ENCODE data around the gene PDE4B.
"Not testable (repeated sequence)": the region's sequence is repeated elsewhere in the genome, so short reads cannot be mapped to it uniquely, and the experiment has no call there.

The PDE4B gene

GRCh38 chr1:65955503-65955902 lies 162.8 kb downstream of the PDE4B start:
- no peak overlapping the region for H3K4me3 ChIP-seq (ENCODE audit: control insufficient read depth, low read depth, low read length)
- no peak for DNase-seq (ENCODE audit: low read depth)
- no peak for TF ChIP-seq CTCF (IDR thresholded peaks at IDR 0.05; ENCODE audit: control insufficient read depth, insufficient read depth, low read depth, low read length, missing control alignments)

- H3K4me3 ChIP-seq (ENCODE audit: control insufficient read depth, low read depth, low read length) = no peak overlapping the region
- TF ChIP-seq CTCF (IDR thresholded peaks at IDR 0.05; ENCODE audit: control insufficient read depth, insufficient read depth, low read depth, low read length, missing control alignments) = peak; percentile 59
- DNase-seq (ENCODE audit: low read depth) = no peak
Measured at GRCh38 chr1:65958561-65959350, 166.1 kb downstream of the PDE4B start.

- no peak overlapping the region for H3K4me3 ChIP-seq (ENCODE audit: control insufficient read depth, low read depth, low read length)
- no peak for DNase-seq (ENCODE audit: low read depth)
- TF ChIP-seq CTCF (IDR thresholded peaks at IDR 0.05; ENCODE audit: control insufficient read depth, insufficient read depth, low read depth, low read length, missing control alignments) = no peak
Measured at GRCh38 chr1:65959896-65960567, 167.3 kb downstream of the PDE4B start.

GRCh38 chr1:65963156-65963888 lies 170.6 kb downstream of the PDE4B start:
- no peak overlapping the region for H3K4me3 ChIP-seq (ENCODE audit: control insufficient read depth, low read depth, low read length)
- TF ChIP-seq CTCF (IDR thresholded peaks at IDR 0.05; ENCODE audit: control insufficient read depth, insufficient read depth, low read depth, low read length, missing control alignments) = no peak
- no peak for DNase-seq (ENCODE audit: low read depth)

- DNase-seq (ENCODE audit: low read depth) = no peak
- no peak for TF ChIP-seq CTCF (IDR thresholded peaks at IDR 0.05; ENCODE audit: control insufficient read depth, insufficient read depth, low read depth, low read length, missing control alignments)
- no peak overlapping the region for H3K4me3 ChIP-seq (ENCODE audit: control insufficient read depth, low read depth, low read length)
Measured at GRCh38 chr1:65964123-65964522, 171.4 kb downstream of the PDE4B start.

GRCh38 chr1:65965112-65965996 lies 172.7 kb downstream of the PDE4B start:
- no peak overlapping the region for H3K4me3 ChIP-seq (ENCODE audit: control insufficient read depth, low read depth, low read length)
- no peak for DNase-seq (ENCODE audit: low read depth)
- TF ChIP-seq CTCF (IDR thresholded peaks at IDR 0.05; ENCODE audit: control insufficient read depth, insufficient read depth, low read depth, low read length, missing control alignments) = no peak

- H3K4me3 ChIP-seq (ENCODE audit: control insufficient read depth, low read depth, low read length); DNase-seq (ENCODE audit: low read depth): not testable (repeated sequence)
Measured at GRCh38 chr1:65967492-65967891, 174.8 kb downstream of the PDE4B start.

Measured in AG09309 (cell line).